Measurements from ENCODE around the gene CAPRIN2. TPM values are rescaled to one million over a fixed set of nuclear protein-coding genes. Genes with fewer than 3 reads are reported as not detected.

The CAPRIN2 gene
- total and polyA plus RNA-seq, 2 of the 8 experiments (the other 6 are each of a cell fraction or from before 2014, with no cell fraction given), result 24.8 to 52.0 TPM

DNA sequence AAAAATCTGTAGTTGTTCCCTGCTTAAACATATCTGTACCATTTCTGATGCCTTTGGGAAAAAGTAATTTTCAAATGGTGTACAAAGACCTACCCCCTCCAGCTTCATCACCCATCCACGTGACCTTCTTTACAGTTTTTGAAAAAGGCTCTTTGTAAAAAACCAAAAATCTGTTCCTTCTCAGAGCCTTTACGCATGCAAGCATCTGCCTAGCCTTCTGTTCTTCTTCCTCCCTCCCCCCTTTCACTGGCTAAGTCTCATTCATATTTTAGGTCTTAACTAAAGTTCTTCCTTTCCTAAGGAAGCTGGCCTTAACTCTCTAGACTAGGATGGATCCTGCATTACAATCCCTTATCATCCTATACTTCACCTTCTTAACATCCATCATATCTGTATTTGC lies 10.4 kb downstream of the CAPRIN2 start (continued):
- TF ChIP-seq CHD7 (IDR thresholded peaks at IDR 0.05; ENCODE audit: insufficient replicate concordance, low read length), result no peak
- no peak for TF ChIP-seq CEBPB (IDR thresholded peaks at IDR 0.05; ENCODE audit: low read depth, low read length)
- TF ChIP-seq BRCA1 (IDR thresholded peaks at IDR 0.05; ENCODE audit: low read depth, low read length), result no peak
- TF ChIP-seq, protein P1, sequence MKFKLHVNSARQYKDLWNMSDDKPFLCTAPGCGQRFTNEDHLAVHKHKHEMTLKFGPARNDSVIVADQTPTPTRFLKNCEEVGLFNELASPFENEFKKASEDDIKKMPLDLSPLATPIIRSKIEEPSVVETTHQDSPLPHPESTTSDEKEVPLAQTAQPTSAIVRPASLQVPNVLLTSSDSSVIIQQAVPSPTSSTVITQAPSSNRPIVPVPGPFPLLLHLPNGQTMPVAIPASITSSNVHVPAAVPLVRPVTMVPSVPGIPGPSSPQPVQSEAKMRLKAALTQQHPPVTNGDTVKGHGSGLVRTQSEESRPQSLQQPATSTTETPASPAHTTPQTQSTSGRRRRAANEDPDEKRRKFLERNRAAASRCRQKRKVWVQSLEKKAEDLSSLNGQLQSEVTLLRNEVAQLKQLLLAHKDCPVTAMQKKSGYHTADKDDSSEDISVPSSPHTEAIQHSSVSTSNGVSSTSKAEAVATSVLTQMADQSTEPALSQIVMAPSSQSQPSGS (IDR thresholded peaks at IDR 0.05; ENCODE audit: low read length), result no peak
- TF ChIP-seq SP2 (IDR thresholded peaks at IDR 0.05; ENCODE audit: low read length), result no peak

Measured in H1 (cell line).